HG03196 (cell line): ENCODE results near the gene FOXJ2.
A peak's percentile ranks its signal among the peaks of the same experiment; 100 is the strongest.
"Not testable (repeated sequence)": the region's sequence is repeated elsewhere in the genome, so short reads cannot be mapped to it uniquely, and the experiment has no call there.

ENCODE experiments used
- ATAC-seq: cut with Tn5 transposase; IDR thresholded peaks from one replicate; pipeline ENCODE4 v1.9.1; 2021; ENCODE audit not compliant: unreplicated experiment

Gene FOXJ2

GRCh38 chr12:8028267-8028666, 4.2 kb upstream of the FOXJ2 start:
- ATAC-seq: no peak

- ATAC-seq: no peak
Measured at GRCh38 chr12:8030189-8030588, 2.3 kb upstream of the FOXJ2 start.

DNA sequence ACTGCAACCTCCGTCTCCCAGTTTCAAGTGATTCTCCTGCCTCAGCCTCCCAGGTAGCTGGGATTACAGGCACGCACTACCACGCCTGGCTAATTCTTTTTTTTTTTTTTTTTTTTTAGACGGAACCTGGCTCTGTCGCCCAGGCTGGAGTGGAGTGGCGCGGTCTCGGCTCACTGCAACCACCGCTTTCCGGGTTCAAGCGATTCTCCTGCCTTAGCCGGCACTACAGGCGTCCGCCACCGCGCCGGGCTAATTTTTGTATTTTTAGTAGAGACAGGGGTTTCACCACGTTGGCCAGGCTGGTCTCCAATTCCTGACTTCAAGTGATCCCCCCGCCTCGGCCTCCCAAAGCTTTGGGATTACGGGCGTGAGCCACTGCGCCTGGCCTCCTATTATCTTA, 1.5 kb upstream of the FOXJ2 start:
- ATAC-seq: not testable (repeated sequence)

- ATAC-seq: no peak
Measured at GRCh38 chr12:8031872-8032241, 659 bp upstream of the FOXJ2 start.

GRCh38 chr12:8033153-8034044, 883 bp downstream of the FOXJ2 start:
- ATAC-seq: peak; percentile 19

- ATAC-seq: no peak
Measured at GRCh38 chr12:8034802-8035201, 2.3 kb downstream of the FOXJ2 start.

DNA sequence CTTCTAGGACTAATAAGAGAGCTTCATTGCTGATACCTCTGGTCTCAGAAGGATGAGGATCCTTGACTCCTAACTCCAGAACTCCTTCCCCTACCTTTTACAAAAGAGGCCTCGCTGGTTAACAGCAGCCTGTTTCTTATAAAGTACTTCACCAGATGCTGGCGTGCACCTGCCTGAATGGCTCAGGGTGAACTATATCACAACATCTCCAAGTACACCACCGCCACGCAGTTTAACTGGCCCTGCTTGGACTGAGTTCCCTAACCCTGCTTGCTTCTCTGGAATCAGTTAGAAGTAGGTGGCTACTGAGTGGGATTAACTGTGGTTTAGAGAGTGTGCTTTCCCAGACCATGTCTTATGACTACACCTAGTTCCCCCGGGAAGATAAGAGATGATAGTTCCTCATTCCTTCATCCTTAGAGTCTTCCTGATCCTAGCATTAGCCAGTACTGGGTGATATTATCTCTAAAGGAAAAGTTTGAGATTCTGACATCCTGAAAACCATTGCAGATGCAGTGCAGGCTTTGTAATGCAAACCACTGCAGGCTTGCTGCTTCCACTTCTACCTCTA, 3.0 kb downstream of the FOXJ2 start:
- no peak for ATAC-seq

DNA sequence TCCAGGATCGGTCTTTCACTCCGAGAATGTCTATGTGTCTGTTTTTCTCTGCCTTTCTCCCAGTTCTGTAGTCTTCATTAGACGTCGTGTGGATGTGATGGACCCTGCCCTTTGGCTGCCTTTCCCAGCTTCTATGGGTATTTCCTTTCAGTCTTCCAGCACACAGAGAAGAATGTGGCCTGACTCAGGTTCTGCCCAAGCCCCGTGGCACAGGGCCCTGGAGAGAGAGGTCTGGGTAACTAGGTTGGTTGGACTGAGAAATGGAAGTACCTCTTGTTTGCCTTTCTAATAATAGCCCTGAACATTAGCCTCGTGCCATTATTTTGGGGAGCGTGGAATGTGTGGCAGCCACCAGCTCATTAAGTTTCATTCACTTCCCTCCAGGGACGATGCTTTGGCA, 3.8 kb downstream of the FOXJ2 start:
- no peak for ATAC-seq

GRCh38 chr12:8037046-8037663, 4.6 kb downstream of the FOXJ2 start:
- ATAC-seq: no peak

GRCh38 chr12:8037947-8038346, 5.4 kb downstream of the FOXJ2 start:
- ATAC-seq: no peak

GRCh38 chr12:8038659-8039114, 6.2 kb downstream of the FOXJ2 start:
- ATAC-seq: no peak

- no peak for ATAC-seq
Measured at GRCh38 chr12:8040791-8041190, 8.3 kb downstream of the FOXJ2 start.

DNA sequence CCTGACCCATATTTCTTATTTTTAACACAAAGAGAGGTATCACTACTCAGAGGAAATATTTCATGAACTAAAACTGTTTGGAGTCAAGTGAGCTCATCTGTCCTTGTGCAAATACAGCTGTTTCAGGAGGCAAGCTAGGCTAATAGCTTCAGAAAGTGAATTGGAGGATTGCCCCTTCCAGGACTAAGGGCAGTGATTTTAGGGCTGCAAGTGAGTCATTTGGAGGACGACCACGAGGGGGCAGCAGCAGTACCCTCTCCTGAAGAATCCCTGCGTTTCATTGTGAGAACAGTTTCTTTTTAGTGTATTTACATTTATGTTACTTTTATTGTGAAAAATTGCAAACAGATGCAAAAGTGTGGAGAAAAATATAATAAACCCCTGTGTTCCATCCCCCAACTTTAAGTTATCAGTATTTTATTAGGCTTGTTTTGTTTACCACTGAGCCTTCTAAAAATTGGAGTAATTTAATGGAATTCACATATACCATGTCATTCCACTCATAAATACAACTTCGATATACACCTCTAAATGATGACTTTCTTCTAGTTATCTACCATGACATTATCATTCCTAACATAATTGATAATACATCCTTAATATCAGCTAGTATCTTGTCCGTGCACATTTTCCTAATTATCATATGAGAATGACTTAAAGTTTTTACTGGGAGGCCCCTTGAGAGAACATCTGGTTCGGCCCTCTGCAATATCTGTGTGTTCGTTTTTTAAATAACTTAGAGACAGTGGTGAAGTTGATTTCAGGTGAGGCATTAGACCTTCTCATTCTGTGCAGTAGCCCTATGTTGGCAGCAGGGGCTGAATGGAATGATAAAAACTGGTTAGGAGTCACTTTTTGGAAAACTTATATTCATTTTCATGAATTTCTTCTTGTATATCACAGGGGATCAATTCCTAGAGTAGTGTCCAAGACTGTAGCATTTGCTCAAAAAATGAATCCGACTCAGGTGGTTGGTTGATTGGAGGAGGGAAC, 13.7 kb downstream of the FOXJ2 start:
- no peak for ATAC-seq

- ATAC-seq: no peak
Measured at GRCh38 chr12:8047842-8048241, 15.3 kb downstream of the FOXJ2 start.

- ATAC-seq: no peak
Measured at GRCh38 chr12:8048906-8049305, 16.4 kb downstream of the FOXJ2 start.

GRCh38 chr12:8050600-8051250, 18.2 kb downstream of the FOXJ2 start:
- no peak for ATAC-seq

DNA sequence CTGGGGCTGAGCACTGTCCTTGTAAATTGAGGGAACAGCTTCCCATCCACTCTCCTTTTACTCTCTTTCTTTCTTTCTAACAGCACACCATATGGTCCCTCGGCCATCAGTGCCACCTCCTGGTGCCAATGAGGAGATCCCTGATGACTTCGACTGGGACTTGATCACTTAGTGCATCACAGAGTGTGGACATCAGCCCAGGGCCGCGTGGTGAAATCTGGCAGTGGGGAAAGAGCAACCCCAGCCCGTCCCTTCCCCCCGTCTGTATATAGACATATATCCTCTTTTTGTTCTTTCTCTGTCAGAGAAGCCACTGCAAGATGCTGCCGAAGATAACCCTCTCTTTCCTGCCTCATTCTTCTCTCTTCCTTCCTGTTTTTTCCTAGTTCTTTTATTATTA, 20.2 kb downstream of the FOXJ2 start:
- ATAC-seq: no peak

DNA sequence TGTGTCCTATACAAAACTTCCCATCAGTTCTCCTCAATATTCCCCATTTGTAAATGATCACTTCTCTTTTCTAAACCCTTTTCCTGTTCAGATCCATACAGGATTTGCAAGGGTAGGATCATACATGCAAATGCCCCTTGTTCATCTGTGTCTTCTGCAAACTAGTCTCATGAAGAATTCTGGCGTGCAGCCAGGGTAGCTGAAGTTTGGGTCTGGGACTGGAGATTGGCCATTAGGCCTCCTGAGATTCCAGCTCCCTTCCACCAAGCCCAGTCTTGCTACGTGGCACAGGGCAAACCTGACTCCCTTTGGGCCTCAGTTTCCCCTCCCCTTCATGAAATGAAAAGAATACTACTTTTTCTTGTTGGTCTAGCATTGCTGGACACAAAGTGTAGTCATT, 22.3 kb downstream of the FOXJ2 start:
- no peak for ATAC-seq

DNA sequence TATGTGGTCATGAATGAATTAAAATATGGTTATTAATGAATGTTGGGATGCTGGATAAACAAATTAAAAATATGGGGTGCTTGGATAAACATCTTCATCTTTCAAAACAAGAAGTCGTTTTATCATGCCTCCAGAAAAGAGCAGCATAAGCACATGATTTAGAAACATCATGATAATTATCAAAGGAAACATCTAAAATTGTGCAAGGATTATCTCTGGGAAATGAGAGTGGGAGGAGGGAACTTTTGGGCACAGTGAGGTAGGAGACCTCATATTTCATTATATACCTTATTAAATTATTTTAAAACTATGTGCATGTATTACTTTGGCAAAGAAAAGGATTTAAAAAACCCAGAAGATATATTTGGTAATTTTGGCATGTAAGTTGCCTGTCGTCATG, 24.8 kb downstream of the FOXJ2 start:
- ATAC-seq: no peak

DNA sequence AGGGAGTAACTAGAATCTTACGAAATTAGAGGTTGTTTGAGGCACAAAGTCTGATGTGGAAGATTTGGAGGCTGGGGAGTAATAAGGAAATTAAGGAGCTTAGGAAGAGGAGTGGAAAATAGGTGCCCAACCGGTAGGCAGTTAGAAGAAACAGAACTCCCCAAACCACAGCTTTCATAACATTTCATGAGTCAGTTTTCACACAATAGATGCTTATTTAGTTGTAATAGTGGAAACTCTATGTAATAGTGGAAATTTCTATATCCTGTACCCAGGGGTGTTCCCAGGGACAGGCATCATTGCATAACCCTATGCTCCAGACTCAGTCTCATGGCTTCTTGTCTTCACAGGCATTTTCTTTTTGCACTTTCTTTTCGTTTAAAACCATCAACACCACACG, 25.3 kb downstream of the FOXJ2 start:
- ATAC-seq: no peak
